Endothelial cell of umbilical vein (primary cell): Measurements from ENCODE around the gene POMGNT2.

Experiments used
- FOS ChIP-seq: IDR thresholded peaks from 2 replicates; pipeline ENCODE4 v1.6.1; 2011; ENCODE audit warnings: mild to moderate bottlenecking, low read length, moderate library complexity, borderline replicate concordance; ENCODE audit not compliant: insufficient read depth
- JUN ChIP-seq: IDR thresholded peaks from 2 replicates; pipeline ENCODE4 v1.6.1; 2011; ENCODE audit warnings: borderline replicate concordance, low read depth; ENCODE audit not compliant: insufficient read length, insufficient read depth
- POLR2AphosphoS5 ChIP-seq: IDR thresholded peaks from 2 replicates; pipeline ENCODE4 v1.6.1; 2012; ENCODE audit warnings: low read depth, mild to moderate bottlenecking, control low read depth, low read length, moderate library complexity; ENCODE audit not compliant: insufficient read depth
- TF ChIP-seq, protein P1 (sequence below), 2 donors: IDR thresholded peaks; 1 replicate in 1 of 2; 2 replicates in 1 of 2; pipeline ENCODE4 v1.5.1; 2011; ENCODE audit warnings: low read length in 2 of 2, mild to moderate bottlenecking in 2 of 2, moderate library complexity in 2 of 2, control low read depth in 1 of 2, inconsistent platforms in 1 of 2, low read depth in 1 of 2; ENCODE audit not compliant: insufficient read depth in 1 of 2; ENCODE audit errors: extremely low read depth in 1 of 2

DNA sequence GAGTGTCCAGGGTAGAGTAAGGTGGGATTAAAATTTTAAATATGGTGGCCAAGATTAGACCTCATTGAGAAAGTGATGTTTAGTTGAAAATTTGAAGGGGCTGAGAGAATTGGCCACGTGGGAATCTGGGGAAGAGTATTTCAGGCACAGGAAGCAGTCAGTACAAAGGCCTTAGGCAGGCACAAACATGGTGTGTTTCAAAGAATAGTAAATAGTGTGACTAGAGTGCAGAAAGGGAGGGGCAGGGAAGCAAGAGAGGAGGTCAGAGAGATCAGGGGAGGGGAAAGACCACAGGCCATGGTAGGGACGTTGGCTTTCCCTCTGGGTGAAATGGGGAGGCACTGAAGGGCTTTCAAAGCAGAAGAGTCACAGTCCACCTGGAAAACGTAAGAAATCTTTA lies 36.6 kb upstream of the POMGNT2 start:
- TF ChIP-seq, protein P1, sequence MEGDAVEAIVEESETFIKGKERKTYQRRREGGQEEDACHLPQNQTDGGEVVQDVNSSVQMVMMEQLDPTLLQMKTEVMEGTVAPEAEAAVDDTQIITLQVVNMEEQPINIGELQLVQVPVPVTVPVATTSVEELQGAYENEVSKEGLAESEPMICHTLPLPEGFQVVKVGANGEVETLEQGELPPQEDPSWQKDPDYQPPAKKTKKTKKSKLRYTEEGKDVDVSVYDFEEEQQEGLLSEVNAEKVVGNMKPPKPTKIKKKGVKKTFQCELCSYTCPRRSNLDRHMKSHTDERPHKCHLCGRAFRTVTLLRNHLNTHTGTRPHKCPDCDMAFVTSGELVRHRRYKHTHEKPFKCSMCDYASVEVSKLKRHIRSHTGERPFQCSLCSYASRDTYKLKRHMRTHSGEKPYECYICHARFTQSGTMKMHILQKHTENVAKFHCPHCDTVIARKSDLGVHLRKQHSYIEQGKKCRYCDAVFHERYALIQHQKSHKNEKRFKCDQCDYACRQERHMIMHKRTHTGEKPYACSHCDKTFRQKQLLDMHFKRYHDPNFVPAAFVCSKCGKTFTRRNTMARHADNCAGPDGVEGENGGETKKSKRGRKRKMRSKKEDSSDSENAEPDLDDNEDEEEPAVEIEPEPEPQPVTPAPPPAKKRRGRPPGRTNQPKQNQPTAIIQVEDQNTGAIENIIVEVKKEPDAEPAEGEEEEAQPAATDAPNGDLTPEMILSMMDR (IDR thresholded peaks at IDR 0.05; ENCODE audit: extremely low read depth in 1 of 2, insufficient read depth in 1 of 2, low read depth in 1 of 2, low read length in 2 of 2) = no peak
- no peak for TF ChIP-seq JUN
- TF ChIP-seq POLR2AphosphoS5 = no peak
- no peak for TF ChIP-seq FOS
